D341Med (cell line): ENCODE results near the gene COG4.

Source experiments
- DNase-seq: peaks from one replicate; pipeline ENCODE4 v3.0.0; 2012; ENCODE audit warnings: low spot score

COG4 gene

DNA sequence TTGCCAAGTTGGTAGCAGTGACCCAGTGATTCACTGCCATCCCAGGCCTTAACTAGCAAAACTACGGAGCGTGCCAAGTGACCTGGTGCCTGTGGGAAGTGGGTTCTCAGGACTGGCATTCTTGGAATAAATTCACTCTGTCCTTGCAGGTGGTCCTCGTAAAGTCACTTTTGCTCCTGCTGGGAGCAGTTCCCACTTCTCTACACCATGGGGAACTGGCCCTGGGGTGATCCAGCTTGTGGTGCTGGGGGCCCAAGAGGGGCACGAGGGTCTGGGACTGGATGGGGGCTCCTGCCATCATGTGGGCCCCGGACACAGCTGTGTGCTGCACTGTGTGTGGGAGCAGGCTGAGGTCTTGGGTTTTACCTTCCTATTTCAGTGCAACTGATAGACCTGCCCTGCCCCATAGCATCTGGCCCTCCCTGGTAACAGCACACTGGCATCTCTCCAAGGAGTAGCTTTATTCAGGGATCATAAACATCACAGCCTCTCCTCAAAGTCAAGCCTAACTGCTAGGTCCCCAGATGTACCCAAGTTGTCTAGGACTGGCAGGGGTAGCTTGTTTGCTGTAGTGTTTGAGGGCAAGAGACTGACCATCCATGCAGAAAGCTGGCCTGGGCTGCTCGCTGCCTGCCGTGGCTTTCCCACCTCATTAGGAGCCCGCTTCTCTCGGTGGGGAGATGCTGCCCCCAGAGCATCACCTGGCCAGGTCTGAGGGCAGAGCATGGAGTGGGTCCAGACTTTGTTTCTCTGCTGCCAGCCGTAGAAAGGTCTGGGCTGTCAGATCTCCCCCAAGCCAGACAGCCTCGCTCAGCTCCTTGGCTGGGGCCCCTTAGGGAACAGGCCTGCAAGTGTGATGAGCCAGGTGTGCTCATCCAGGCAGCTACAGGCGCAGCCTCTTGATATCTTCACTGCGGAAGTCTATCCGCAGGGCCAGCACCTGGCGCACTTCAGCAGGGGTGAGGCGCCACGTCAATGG, 42.9 kb downstream of the COG4 start:
- DNase-seq, result peak; percentile 67

DNA sequence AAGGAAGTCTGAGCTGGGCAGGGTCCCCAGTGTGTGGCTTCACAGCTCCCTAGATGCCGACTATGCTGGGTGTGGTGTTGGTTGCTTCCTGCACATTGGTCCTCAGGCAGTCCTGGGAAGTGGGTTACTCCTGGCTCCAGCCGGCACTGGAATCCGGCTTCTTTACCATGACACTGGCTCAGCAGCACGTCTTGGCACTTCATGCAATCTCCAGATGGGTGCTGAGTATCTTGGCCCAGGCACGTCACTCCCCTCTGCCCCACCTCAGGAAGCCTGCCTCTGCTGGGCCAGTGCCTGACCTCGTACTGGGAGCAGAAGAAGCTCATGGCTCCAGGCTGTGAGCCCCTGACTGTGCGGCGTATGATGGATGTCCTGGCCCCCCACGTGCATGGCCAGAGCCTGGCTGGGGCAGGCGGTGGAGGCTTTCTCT, 44.4 kb downstream of the COG4 start:
- DNase-seq, result no peak

DNA sequence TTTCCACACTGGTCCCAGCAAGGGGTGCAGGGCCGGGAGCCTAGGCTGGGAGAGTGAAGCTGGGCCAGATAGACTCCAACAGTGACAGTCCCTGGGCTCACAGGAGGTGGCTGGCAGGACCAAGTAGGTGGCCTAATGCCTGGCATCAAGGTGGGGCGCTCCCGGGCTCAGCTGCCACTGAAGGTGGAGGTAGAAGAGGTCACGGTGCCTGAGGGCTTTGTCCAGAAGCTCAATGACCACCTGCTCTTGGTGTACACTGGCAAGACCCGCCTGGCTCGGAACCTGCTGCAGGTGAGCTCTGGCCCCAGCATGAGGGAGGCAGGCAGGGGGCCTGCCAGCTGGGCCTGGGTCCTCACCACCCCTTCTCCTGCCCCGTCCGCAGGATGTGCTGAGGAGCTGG, 45.2 kb downstream of the COG4 start:
- no peak for DNase-seq

DNA sequence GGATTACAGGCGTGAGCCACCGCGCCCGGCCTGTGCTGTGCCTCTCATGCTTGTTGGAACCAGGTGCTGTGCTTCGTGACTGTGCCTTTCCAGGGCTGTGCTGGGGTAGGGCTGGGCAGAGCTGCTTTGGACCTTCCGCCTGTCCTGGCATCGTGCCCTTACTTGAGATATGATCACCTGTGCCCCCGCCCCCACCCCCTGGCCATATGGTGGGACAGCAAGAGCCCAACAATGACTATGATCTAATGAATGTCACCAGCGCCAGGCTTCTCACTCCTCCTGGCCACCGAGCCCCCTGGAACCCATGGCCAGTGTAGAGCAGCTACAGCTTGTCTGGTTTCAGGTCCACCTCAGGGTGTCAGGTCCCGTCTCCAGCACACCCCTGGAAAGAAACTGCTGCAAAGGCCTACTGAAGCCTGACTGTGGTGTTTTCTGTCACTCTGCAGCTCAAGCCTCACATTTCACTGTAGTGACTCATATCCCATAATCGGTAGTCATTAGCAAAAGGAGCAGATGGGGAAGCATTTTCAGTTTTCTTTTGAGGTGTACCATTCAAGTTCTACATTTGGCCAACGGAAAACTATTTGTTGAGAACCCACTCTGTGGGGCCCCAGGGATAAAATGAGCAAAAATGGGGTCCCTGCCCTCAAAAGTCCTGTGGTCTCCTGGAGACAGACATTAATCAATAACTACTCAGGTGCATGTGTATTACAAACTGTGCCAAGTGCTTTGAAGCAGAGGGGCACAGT, 46.9 kb downstream of the COG4 start:
- peak; percentile 44 for DNase-seq

DNA sequence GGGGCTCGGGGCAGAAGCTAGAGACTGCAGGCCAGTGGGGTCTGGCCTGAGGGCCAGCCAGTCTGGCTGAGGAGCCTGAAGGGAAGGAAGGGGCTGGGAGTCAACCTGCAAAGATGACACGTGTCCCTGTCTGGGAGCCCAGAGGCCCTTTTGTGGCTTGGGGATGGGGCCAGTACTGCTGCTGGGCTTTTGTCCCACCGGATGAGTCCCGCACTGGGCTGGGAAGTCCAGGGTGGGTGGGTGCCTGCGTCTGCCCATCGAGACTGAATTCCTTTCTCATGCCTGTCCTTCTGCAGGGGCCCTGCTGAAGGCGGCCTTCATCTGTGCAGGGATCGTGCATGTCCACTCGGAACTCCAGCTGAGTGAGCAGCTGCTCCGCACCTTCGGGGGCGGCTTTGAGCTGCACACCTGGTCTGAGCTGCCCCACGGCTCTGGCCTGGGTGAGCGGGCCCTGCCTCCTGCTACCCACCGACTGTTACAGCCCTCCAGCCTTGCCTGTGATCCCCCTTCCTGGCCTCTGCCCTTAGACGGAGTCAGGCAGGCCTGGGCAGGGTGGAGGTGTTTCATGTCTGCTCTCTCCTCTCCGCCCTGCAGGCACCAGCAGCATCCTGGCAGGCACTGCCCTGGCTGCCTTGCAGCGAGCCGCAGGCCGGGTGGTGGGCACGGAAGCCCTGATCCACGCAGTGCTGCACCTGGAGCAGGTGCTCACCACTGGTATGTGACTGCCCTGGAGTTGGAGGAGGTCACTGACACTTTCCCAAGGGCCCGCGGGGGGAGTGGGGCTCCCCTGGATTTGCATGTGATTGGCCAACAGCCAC, 48.1 kb downstream of the COG4 start:
- DNase-seq, result no peak

DNA sequence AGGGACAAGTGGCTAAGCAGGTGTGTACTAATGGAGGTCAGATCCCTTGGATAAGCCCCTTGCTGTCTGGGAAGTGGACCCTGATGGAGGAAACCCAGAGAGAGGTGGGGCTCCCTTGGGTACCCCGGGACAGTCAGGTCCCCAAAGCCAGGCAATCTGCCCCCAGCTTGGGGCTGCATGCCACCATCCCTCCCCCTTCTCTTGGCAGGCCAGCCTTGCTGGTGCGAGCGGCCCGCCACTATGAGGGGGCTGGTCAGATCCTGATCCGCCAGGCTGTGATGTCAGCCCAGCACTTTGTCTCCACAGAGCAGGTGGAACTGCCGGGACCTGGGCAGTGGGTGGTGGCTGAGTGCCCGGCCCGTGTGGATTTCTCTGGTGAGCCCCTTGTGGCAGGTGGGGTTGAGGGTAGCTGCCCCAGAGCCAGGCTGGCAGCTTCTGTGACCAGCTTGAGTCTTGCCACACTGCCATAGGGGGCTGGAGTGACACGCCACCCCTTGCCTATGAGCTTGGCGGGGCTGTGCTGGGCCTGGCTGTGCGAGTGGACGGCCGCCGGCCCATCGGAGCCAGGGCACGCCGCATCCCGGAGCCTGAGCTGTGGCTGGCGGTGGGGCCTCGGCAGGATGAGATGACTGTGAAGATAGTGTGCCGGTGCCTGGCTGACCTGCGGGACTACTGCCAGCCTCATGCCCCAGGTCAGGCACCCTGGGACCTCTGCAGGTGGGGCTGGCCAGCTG, 48.9 kb downstream of the COG4 start:
- no peak for DNase-seq

DNA sequence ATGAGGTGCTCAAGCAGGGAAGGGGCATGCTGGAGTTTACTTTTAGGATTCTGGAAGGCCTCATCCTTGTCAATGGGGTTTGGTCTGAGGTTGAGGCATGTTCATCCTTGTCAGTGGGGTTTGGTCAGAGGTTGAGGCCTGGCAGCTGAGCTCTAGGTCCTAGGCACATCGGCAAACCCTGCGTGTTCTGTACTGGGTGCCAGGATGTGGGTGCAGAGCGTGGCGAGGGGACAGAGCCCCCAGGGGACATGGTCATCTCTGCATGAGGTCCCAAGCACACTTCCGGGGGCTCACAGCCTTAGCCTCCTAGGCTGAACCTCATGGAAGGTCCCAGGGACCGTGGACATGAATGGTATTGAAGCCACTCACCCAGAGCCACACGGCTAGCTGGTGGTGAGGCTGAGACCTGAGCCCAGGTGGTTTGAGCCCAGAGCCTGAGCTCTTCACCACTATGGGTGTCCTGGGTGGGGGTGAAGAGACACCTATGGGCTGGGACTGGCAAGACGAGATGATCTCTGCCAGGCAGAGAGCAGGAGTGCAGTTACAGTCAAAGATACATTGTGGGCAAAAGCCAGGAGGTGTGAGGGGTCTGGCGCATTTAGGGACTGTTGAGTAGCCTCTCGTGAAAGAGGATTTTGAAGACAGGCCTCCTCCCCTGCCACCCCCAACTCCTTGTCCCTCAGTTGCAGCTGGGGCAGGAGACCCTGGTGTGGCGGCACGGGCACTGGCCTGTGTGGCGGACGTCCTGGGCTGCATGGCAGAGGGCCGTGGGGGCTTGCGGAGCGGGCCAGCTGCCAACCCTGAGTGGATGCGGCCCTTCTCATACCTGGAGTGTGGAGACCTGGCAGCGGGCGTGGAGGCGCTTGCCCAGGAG, 49.7 kb downstream of the COG4 start:
- DNase-seq, result no peak

DNA sequence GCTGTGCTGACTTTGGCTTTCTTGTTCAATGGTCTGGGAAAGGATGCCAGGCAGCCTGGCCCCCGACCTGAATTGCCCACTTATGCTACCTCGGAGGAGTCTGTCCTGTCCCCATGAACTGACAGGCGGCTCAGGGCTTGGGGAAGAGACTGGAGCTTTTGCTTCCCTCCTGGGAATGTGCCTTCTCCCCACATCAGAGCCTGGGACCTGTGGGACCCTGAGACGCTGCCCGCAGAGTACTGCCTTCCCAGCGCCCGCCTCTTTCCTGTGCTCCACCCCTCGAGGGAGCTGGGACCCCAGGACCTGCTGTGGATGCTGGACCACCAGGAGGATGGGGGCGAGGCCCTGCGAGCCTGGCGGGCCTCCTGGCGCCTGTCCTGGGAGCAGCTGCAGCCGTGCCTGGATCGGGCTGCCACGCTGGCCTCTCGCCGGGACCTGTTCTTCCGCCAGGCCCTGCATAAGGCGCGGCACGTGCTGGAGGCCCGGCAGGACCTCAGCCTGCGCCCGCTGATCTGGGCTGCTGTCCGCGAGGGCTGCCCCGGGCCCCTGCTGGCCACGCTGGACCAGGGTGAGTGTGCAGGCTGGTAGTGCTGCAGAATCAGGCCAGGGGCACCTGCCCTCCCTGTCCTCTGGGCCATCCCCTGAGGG, 50.4 kb downstream of the COG4 start:
- no peak for DNase-seq

DNA sequence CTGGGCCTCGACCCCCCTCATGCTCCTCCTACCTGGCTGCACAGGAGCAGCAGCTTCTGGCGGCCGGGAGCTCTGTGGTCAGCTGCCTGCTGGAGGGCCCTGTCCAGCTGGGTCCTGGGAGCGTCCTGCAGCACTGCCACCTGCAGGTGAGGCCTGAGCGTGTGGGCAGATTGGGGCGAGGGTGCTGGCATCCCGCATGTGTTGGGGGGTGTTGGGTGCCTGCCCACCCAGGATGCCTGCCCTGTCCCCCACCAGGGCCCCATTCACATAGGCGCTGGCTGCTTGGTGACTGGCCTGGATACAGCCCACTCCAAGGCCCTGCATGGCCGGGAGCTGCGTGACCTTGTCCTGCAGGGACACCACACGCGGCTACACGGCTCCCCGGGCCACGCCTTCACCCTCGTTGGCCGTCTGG, 52.4 kb downstream of the COG4 start:
- peak; percentile 58 for DNase-seq

DNA sequence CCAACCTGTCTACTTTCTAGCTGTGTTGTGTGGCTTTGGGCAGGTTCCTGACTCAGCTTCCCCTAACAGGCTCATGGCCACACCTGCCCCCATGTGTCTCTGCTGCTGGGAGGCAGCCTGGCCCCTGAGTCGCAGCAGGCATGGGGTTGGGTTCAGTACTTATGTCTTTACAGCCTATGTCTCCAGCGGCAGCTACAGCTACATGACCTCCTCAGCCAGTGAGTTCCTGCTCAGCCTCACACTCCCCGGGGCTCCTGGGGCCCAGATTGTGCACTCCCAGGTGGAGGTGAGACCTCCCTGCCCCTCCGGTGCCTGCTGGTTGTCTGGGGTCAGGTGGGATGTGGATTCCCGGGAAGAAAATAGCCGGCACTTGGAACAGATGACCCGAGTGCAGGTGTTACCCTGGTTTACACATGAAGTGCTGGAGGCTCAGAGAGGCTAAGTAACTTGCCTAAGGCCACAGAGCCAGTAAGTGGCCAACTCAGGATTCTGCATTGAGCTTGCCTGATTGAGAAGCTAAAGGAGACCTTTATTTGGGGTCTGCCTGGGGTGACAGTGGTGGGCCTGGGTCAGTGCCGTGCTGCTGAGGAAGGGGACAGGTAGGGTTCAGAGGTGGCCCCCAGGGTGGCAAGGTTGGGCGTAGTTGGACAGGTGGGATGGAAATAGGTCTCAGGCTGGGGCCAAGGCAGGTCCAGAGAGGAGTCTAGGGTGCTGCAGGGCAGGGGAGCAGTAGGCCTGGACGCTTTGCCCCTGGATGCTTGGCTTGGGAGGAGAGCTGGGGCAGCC, 53.0 kb downstream of the COG4 start:
- no peak for DNase-seq

DNA sequence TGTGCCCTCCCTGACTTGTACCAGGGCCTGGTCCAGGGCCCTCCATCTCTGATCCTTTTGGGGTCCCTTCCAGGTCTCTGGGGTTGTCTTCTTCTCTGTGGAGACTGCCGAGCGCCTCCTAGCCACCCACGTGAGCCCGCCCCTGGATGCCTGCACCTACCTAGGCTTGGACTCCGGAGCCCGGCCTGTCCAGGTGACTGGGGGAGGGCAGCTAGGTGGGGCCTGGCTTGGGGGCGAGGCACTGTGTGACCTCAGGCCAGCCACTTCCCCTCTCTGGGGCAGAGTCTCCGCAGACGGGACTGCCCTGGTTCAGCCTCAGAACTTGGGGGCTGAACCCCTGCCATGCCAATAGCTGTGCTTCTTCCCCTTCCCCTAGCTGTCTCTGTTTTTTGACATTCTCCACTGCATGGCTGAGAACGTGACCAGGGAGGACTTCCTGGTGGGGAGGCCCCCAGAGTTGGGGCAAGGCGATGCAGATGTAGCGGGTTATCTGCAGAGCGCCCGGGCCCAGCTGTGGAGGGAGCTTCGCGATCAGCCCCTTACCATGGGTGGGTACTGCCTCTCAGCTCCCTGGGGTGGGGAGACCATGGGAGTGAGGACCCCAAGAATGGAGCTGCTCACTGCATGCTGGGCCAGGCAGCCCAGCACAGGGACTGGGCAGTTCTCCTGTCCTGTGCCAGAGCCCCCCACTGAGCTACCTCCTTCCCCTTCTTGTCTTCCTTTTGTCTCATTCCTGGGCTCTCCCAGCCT, 54.4 kb downstream of the COG4 start:
- DNase-seq, result no peak

DNA sequence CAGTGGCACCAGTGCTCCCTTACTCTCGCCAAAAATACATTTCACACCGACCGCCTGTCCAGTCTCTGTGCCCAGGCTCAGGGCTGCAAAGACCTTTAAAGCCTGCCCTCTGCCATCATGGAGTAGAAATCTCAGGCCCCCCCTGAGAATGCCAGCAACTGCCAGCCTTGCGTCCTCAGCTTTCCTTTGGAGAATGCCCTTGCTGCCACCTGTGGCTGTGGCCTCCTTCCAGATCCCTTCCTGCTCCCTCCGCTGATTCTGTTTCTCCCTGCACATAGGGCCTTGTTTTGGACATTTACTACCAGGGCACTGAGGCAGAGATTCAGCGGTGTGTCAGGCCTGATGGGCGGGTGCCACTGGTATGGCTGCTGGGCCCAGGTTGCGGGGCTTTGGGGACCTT, 55.7 kb downstream of the COG4 start:
- DNase-seq, result no peak

DNA sequence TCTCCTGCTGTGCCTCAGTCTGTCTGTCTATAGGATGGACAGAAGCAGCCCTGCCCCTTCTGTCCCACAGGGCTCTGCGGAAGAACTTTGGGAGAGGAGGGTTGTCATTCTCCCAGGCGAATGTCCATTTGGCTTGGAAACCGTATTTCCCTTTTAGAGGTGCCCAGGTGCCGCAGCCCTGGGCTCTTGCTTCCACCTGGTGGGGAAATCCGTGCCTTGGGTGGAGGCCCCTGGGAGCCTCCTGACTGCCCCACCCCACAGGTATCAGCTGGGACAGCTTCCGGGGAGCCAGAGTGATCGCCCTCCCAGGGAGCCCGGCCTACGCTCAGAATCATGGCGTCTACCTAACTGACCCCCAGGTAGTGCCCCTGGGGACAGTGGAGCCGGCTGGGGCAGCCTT, 56.2 kb downstream of the COG4 start:
- DNase-seq, result no peak

DNA sequence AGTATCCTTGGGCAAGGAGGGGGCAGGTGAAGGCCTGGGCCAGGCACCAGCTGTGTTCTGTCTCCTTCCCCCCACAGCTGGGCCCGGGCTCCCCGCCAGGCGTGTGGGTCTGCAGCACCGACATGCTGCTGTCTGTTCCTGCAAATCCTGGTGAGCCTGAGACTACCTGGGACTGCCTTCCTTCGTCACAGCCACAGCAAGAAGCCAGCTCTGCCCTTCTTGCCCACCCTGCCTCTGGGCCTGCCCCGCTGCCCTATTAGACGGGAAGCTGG, 56.6 kb downstream of the COG4 start:
- DNase-seq, result no peak

DNA sequence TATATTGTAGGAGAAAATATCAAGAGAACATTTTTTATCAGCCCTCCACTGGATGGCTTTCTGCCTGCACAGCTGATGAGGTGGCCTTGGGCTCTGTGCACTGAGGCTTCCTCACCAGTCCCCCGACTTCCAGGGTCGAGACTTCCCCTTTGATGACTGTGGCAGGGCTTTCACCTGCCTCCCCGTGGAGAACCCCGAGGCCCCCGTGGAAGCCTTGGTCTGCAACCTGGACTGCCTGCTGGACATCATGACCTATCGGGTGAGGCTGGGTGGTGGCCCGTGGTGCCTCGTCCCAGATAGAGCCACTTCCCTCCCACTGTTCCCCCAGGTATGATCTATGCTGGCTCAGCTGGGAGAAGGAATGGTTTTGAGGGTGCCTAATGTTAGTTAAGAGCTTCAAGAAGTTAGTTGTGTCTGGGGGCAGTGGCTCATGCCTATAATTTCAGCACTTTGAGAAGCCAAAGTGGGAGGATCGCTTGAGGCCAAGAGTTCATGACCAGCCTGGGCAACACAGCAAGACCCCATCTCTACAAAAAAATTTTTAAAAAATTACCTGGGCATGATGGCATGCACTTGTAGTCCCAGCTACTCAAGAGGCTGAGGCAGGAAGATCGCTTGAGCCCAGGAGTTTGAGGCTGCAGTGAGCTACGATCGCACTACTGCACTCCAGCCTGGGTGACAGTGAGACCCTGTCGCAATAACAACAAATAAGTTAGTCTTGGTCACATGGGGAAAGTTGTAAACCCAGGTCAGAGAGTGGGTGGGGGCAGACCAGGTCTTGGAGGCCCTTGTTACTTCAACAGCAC, 57.2 kb downstream of the COG4 start:
- no peak for DNase-seq

DNA sequence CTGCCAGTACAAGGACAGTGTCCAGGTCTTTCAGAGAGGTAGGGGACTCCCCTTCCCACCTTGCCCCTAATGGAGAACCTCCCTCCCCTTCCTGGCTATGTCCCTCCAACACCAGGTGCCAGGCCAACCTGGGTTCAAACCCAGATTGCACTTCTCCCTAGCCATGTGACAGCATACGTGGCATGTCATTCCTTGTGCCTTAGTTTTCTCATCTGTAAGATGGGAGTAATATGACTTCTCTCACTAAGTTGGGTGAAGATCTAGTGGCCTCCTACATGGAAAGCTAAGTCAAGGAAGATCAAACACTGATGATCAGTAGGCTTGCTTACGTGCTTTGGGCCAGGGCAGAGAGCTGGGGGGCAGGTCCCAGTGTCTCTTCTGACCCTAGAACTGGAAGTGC, 60.1 kb downstream of the COG4 start:
- DNase-seq, result no peak

DNA sequence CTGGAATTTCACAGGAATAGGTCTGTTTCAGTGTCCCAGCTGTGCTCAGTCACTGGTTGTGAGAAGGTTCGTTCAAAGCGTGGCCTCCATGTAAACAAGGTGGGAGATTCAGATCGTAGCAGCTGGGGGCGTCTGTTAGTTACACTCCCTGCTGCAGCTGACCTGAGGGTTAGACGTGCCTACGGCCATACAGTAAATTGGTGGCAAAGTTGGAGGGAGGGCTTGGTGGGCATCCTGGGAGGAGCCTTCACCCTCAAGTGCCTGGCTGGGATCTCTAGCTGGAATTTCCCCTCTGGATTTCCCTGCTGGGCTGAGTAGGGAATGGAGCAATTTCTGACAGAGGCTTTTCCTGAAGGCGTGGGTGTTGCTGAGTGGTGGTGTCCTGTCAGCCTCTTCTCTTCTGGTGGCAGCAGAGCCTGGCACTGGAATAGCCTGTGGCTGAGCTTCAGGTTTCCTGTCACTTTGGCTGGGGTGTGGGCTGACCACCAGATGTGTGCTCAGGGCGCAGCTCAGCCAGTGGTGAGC, 62.6 kb downstream of the COG4 start:
- DNase-seq, result no peak
